Activated CD8-positive, alpha-beta memory T cell treated with anti-CD3 and anti-CD28 coated beads for 4 hours (primary cell): ENCODE results near the gene KCNQ2.

Experiments used
- DNase-seq, 2 donors: peaks; one replicate each; pipeline ENCODE4 v3.0.0-alpha.2; 2020; ENCODE audit warnings: low read depth in 2 of 2

KCNQ2 gene

GRCh38 chr20:63471002-63471716 lies 1.3 kb downstream of the KCNQ2 start:
- DNase-seq = no peak

- no peak for DNase-seq
These were observed 2.0 kb downstream of the KCNQ2 start for GRCh38 chr20:63470410-63470809.

- DNase-seq = no peak
These were observed 2.7 kb downstream of the KCNQ2 start for GRCh38 chr20:63469713-63470101.

- no peak for DNase-seq
These were observed 3.3 kb downstream of the KCNQ2 start for GRCh38 chr20:63469019-63469712.

GRCh38 chr20:63468421-63468820 lies 4.0 kb downstream of the KCNQ2 start:
- DNase-seq = no peak

GRCh38 chr20:63467294-63468083 lies 5.0 kb downstream of the KCNQ2 start:
- no peak for DNase-seq

- DNase-seq = no peak
These were observed 5.6 kb downstream of the KCNQ2 start for GRCh38 chr20:63466861-63467260.

GRCh38 chr20:63466250-63466825 lies 6.1 kb downstream of the KCNQ2 start:
- no peak for DNase-seq

GRCh38 chr20:63465380-63466249 lies 6.8 kb downstream of the KCNQ2 start:
- no peak for DNase-seq

GRCh38 chr20:63464289-63464635 lies 8.2 kb downstream of the KCNQ2 start:
- no peak for DNase-seq

GRCh38 chr20:63463400-63464288 lies 8.8 kb downstream of the KCNQ2 start:
- DNase-seq = no peak

GRCh38 chr20:63462244-63462643 lies 10.2 kb downstream of the KCNQ2 start:
- DNase-seq = no peak

- no peak for DNase-seq
These were observed 11.2 kb downstream of the KCNQ2 start for GRCh38 chr20:63461104-63461763.

GRCh38 chr20:63459070-63459380 lies 13.4 kb downstream of the KCNQ2 start:
- no peak for DNase-seq

- no peak for DNase-seq
These were observed 14.0 kb downstream of the KCNQ2 start for GRCh38 chr20:63458170-63459069.

- DNase-seq = no peak
These were observed 14.7 kb downstream of the KCNQ2 start for GRCh38 chr20:63457737-63458136.

- DNase-seq = no peak
These were observed 15.8 kb downstream of the KCNQ2 start for GRCh38 chr20:63456429-63457284.

- no peak for DNase-seq
These were observed 16.9 kb downstream of the KCNQ2 start for GRCh38 chr20:63455568-63455859.
